ENCODE data around the gene LEP. TPM values are rescaled to one million over a fixed set of nuclear protein-coding genes. Genes with fewer than 3 reads are reported as not detected.
A peak's percentile ranks its signal among the peaks of the same experiment; 100 is the strongest.

The LEP gene
- polyA plus RNA-seq, 4 donors: 0.25 TPM; not detected in 3

GRCh38 chr7:128267595-128267924, 26.5 kb downstream of the LEP start:
- H3K4me3 ChIP-seq (ENCODE audit: low read depth in 1 of 3, low read length in 3 of 3): no peak overlapping the region
- FAIRE-seq (no peak), DNase-seq (no peak)
- H3K27me3 ChIP-seq (ENCODE audit: control insufficient read depth in 3 of 3, insufficient read depth in 3 of 3, low read length in 3 of 3): peaks cover 3 to 32% (median 10%) of the 10 kb centered on the region in 3 donors
- no peaks in the 10 kb centered on the region for H3K9me3 ChIP-seq (ENCODE audit: control insufficient read depth in 2 of 2, insufficient read depth in 1 of 2, low read depth in 1 of 2, low read length in 1 of 2)
- 67 to 80% (median 74%) methylated on average over 4 of the region's 4 CpGs for WGBS, 3 donors
- H3K36me3 ChIP-seq (ENCODE audit: control insufficient read depth in 3 of 3, insufficient read depth in 2 of 3, low read depth in 1 of 3, low read length in 3 of 3): no peaks in the 10 kb centered on the region
- H3K4me1 ChIP-seq (ENCODE audit: control insufficient read depth in 3 of 3, insufficient read depth in 2 of 3, low read depth in 1 of 3, low read length in 2 of 3): peaks cover 0 to 28% (median 4%) of the 10 kb centered on the region in 3 donors
- H3K27ac ChIP-seq (ENCODE audit: low read depth in 1 of 3, low read length in 2 of 3): no peak overlapping the region

- H3K36me3 ChIP-seq (ENCODE audit: control insufficient read depth in 3 of 3, insufficient read depth in 2 of 3, low read depth in 1 of 3, low read length in 3 of 3): no peaks in the 10 kb centered on the region
- DNase-seq: no peak
- H3K4me1 ChIP-seq (ENCODE audit: control insufficient read depth in 3 of 3, insufficient read depth in 2 of 3, low read depth in 1 of 3, low read length in 2 of 3): peaks cover 0 to 28% (median 4%) of the 10 kb centered on the region in 3 donors
- no peak for FAIRE-seq
- no peak overlapping the region for H3K4me3 ChIP-seq (ENCODE audit: low read depth in 1 of 3, low read length in 3 of 3)
- no peaks in the 10 kb centered on the region for H3K9me3 ChIP-seq (ENCODE audit: control insufficient read depth in 2 of 2, insufficient read depth in 1 of 2, low read depth in 1 of 2, low read length in 1 of 2)
- H3K27ac ChIP-seq (ENCODE audit: low read depth in 1 of 3, low read length in 2 of 3): no peak overlapping the region
- peaks cover 3 to 39% (median 10%) of the 10 kb centered on the region in 3 donors for H3K27me3 ChIP-seq (ENCODE audit: control insufficient read depth in 3 of 3, insufficient read depth in 3 of 3, low read length in 3 of 3)
- whole genome bisulfite sequencing, 3 donors: 49 to 84% (median 66%) methylated on average over 2 of the region's 2 CpGs
Measured at GRCh38 chr7:128268233-128268632, 27.2 kb downstream of the LEP start.

DNA sequence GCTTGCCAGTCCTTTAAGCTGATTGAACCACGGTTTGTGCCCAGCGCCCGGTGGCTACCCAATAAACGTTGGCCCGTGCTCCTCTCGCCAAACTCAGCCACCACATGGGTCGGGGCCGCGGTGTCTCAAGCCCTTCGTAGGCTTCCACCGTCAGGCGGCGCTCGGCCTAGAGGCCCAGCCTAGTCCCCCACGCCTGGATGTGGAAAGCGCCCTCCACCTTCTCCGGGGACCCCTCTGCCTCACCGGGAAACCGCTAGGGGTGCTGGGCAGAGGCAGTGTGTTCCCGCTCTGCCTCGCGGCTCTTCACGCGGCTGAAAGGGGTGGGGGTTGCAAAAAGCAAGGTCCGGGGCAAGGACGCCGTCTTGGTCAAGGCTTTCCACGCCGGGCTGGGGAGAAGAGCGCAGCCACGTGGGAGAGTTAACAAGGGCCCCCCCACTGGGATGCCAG, 29.8 kb downstream of the LEP start:
- Histone ChIP-seq H3K27me3 (ENCODE audit: control insufficient read depth in 3 of 3, insufficient read depth in 3 of 3, low read length in 3 of 3) (peaks cover 3 to 43% (median 10%) of the 10 kb centered on the region in 3 donors), H3K27ac (ENCODE audit: low read depth in 1 of 3, low read length in 2 of 3) (no peak overlapping the region), H3K4me1 (ENCODE audit: control insufficient read depth in 3 of 3, insufficient read depth in 2 of 3, low read depth in 1 of 3, low read length in 2 of 3) (peaks cover 0 to 21% (median 0%) of the 10 kb centered on the region in 3 donors), H3K9me3 (ENCODE audit: control insufficient read depth in 2 of 2, insufficient read depth in 1 of 2, low read depth in 1 of 2, low read length in 1 of 2) (no peaks in the 10 kb centered on the region), H3K4me3 (ENCODE audit: low read depth in 1 of 3, low read length in 3 of 3) (no peak overlapping the region), H3K36me3 (ENCODE audit: control insufficient read depth in 3 of 3, insufficient read depth in 2 of 3, low read depth in 1 of 3, low read length in 3 of 3) (no peaks in the 10 kb centered on the region)
- 15 to 29% (median 23%) methylated on average over 25 to 31 of the region's 31 CpGs for WGBS, 3 donors
- DNase-seq: peak in 1 of 2 donors; percentile 33
- FAIRE-seq: no peak

- WGBS, 3 donors: 5 to 17% (median 8%) methylated on average over 34 to 37 of the region's 37 CpGs
- Histone ChIP-seq H3K36me3 (ENCODE audit: control insufficient read depth in 3 of 3, insufficient read depth in 2 of 3, low read depth in 1 of 3, low read length in 3 of 3) (no peaks in the 10 kb centered on the region), H3K9me3 (ENCODE audit: control insufficient read depth in 2 of 2, insufficient read depth in 1 of 2, low read depth in 1 of 2, low read length in 1 of 2) (no peaks in the 10 kb centered on the region), H3K27ac (ENCODE audit: low read depth in 1 of 3, low read length in 2 of 3) (no peak overlapping the region), H3K4me3 (ENCODE audit: low read depth in 1 of 3, low read length in 3 of 3) (peak overlapping the region in 1 of 3 donors; percentile 32), H3K27me3 (ENCODE audit: control insufficient read depth in 3 of 3, insufficient read depth in 3 of 3, low read length in 3 of 3) (peaks cover 3 to 43% (median 10%) of the 10 kb centered on the region in 3 donors), H3K4me1 (ENCODE audit: control insufficient read depth in 3 of 3, insufficient read depth in 2 of 3, low read depth in 1 of 3, low read length in 2 of 3) (peaks cover 0 to 20% (median 0%) of the 10 kb centered on the region in 3 donors)
- FAIRE-seq (no peak), DNase-seq (peak in 1 of 2 donors; percentile 29)
Measured at GRCh38 chr7:128271471-128271941, 30.4 kb downstream of the LEP start.

DNA sequence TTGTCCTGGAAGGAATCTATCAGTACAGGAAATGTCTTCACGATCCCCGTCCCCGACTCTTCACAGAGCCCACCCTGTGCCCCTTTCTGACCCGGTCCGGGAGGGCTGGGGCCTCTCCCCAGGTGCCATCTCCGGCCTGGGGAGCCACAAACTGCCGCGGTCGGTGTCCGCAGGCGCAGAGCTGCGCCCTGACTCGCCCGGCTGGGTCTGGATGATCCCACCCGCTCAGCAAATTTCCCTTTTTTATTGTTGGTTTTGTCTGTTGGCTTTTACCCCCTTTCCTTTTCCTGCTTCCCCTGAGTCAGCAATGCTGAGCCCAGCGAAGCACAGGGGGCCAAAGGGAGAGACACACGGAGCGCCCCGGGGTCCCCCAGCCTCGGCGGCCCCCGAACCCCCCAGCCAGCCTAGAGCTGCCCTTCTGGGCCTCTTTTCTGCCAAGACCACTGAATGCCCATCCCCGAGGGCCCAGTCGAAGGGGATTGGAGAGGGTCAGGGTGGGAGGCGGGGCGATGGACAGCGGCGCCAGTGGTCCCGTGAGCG, 30.9 kb downstream of the LEP start:
- Histone ChIP-seq H3K36me3 (ENCODE audit: control insufficient read depth in 3 of 3, insufficient read depth in 2 of 3, low read depth in 1 of 3, low read length in 3 of 3) (no peaks in the 10 kb centered on the region), H3K9me3 (ENCODE audit: control insufficient read depth in 2 of 2, insufficient read depth in 1 of 2, low read depth in 1 of 2, low read length in 1 of 2) (no peaks in the 10 kb centered on the region), H3K27me3 (ENCODE audit: control insufficient read depth in 3 of 3, insufficient read depth in 3 of 3, low read length in 3 of 3) (peaks cover 3 to 42% (median 10%) of the 10 kb centered on the region in 3 donors), H3K27ac (ENCODE audit: low read depth in 1 of 3, low read length in 2 of 3) (no peak overlapping the region), H3K4me3 (ENCODE audit: low read depth in 1 of 3, low read length in 3 of 3) (peak overlapping the region in 1 of 3 donors; percentile 32), H3K4me1 (ENCODE audit: control insufficient read depth in 3 of 3, insufficient read depth in 2 of 3, low read depth in 1 of 3, low read length in 2 of 3) (peaks cover 0 to 15% (median 0%) of the 10 kb centered on the region in 3 donors)
- no peak for FAIRE-seq
- no peak for DNase-seq
- 23 to 41% (median 34%) methylated on average over 25 to 30 of the region's 30 CpGs for WGBS, 3 donors

- whole genome bisulfite sequencing, 3 donors: 40 to 60% (median 47%) methylated on average over 4 of the region's 4 CpGs
- FAIRE-seq: no peak
Measured at GRCh38 chr7:128274246-128274883, 33.3 kb downstream of the LEP start.

DNA sequence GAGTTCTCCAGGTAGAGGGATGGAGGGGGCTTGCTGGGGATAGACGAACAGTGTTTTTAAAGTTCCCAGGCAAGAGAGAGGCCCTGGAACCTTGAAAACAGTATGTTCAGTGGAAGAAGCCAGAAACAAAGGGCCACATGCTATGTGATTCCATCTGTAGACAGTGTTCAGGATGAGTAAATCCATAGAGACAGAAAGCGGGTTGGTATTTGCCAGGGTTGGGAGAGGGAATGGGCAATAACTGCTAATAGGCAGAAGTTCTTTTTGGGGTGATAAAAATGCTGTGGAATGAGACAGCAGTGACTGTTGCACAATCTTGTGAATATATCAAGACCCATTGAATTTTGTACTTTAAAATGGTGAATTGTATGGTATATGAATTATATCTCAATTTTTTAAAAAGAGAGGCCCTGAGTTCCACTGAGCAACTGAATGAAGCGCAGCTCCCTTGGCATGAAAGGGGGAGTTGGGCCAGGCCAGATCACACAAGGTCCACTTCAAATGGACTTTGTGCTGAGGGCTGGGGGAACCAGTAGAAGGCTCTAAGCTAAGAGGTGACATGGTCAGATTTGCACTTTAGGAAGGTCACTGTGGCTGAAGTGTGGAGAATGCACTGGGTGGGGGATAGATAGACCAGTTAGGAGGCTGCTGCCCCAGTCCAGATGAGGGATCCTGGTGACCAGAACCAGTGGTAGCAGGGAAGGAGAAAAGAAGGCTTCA, 34.0 kb downstream of the LEP start:
- H3K27me3 ChIP-seq (ENCODE audit: control insufficient read depth in 3 of 3, insufficient read depth in 3 of 3, low read length in 3 of 3): peaks cover 3 to 33% (median 10%) of the 10 kb centered on the region in 3 donors
- H3K9me3 ChIP-seq (ENCODE audit: control insufficient read depth in 2 of 2, insufficient read depth in 1 of 2, low read depth in 1 of 2, low read length in 1 of 2): peaks cover 0 to 4% of the 10 kb centered on the region in 2 donors
- 57 to 65% (median 65%) methylated on average over 3 of the region's 3 CpGs for WGBS, 3 donors
- no peak overlapping the region for H3K27ac ChIP-seq (ENCODE audit: low read depth in 1 of 3, low read length in 2 of 3)
- no peaks in the 10 kb centered on the region for H3K36me3 ChIP-seq (ENCODE audit: control insufficient read depth in 3 of 3, insufficient read depth in 2 of 3, low read depth in 1 of 3, low read length in 3 of 3)
- H3K4me3 ChIP-seq (ENCODE audit: low read depth in 1 of 3, low read length in 3 of 3): no peak overlapping the region
- H3K4me1 ChIP-seq (ENCODE audit: control insufficient read depth in 3 of 3, insufficient read depth in 2 of 3, low read depth in 1 of 3, low read length in 2 of 3): peaks cover 0 to 11% (median 0%) of the 10 kb centered on the region in 3 donors
- DNase-seq (no peak), FAIRE-seq (no peak)

More at GRCh38 chr7:128274246-128274883, 33.3 kb downstream of the LEP start:
- H3K4me1 ChIP-seq (ENCODE audit: control insufficient read depth in 3 of 3, insufficient read depth in 2 of 3, low read depth in 1 of 3, low read length in 2 of 3): peaks cover 0 to 11% (median 0%) of the 10 kb centered on the region in 3 donors
- H3K4me3 ChIP-seq (ENCODE audit: low read depth in 1 of 3, low read length in 3 of 3): no peak overlapping the region
- H3K27me3 ChIP-seq (ENCODE audit: control insufficient read depth in 3 of 3, insufficient read depth in 3 of 3, low read length in 3 of 3): peaks cover 3 to 33% (median 10%) of the 10 kb centered on the region in 3 donors
- DNase-seq: peak in 1 of 2 donors; percentile 56
- no peaks in the 10 kb centered on the region for H3K9me3 ChIP-seq (ENCODE audit: control insufficient read depth in 2 of 2, insufficient read depth in 1 of 2, low read depth in 1 of 2, low read length in 1 of 2)
- H3K27ac ChIP-seq (ENCODE audit: low read depth in 1 of 3, low read length in 2 of 3): no peak overlapping the region
- no peaks in the 10 kb centered on the region for H3K36me3 ChIP-seq (ENCODE audit: control insufficient read depth in 3 of 3, insufficient read depth in 2 of 3, low read depth in 1 of 3, low read length in 3 of 3)

DNA sequence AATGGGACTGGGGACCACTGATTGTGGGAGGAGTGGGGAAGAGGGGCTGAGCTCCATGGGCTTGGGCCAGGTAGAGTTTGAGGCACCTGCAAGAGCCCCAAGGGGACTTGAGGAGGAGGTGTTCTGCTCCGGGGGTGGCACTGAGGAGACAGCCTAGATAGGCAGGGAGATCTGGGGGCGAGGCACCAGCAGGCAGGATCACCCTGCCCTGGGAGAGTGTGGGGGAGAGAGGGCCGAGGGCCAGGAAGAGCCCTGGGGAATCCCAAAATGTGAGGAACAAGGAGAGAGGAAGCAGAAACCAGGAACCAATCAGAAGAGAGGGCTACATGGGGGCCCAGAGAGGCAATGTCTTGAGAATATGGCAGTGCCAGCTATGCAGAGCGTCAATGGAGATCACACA, 34.6 kb downstream of the LEP start:
- H3K27me3 ChIP-seq (ENCODE audit: control insufficient read depth in 3 of 3, insufficient read depth in 3 of 3, low read length in 3 of 3): peaks cover 3 to 29% (median 8%) of the 10 kb centered on the region in 3 donors
- WGBS, 3 donors: 85 to 87% (median 85%) methylated on average over 4 of the region's 4 CpGs
- FAIRE-seq (no peak), DNase-seq (no peak)
- peaks cover 0 to 9% (median 0%) of the 10 kb centered on the region in 3 donors for H3K4me1 ChIP-seq (ENCODE audit: control insufficient read depth in 3 of 3, insufficient read depth in 2 of 3, low read depth in 1 of 3, low read length in 2 of 3)
- no peaks in the 10 kb centered on the region for H3K36me3 ChIP-seq (ENCODE audit: control insufficient read depth in 3 of 3, insufficient read depth in 2 of 3, low read depth in 1 of 3, low read length in 3 of 3)
- H3K9me3 ChIP-seq (ENCODE audit: control insufficient read depth in 2 of 2, insufficient read depth in 1 of 2, low read depth in 1 of 2, low read length in 1 of 2): peaks cover 0 to 9% of the 10 kb centered on the region in 2 donors
- H3K27ac ChIP-seq (ENCODE audit: low read depth in 1 of 3, low read length in 2 of 3): no peak overlapping the region
- H3K4me3 ChIP-seq (ENCODE audit: low read depth in 1 of 3, low read length in 3 of 3): no peak overlapping the region
